Measurements from ENCODE around the gene TMEM273.

- TF ChIP-seq CTCF (IDR thresholded peaks at IDR 0.05 in 4 of 5, conservative IDR thresholded peaks at IDR 0.05 in 1 of 5), result no peak
- no peak for TF ChIP-seq POLR2A (IDR thresholded peaks at IDR 0.05)
These were observed 27.4 kb downstream of the TMEM273 start for GRCh38 chr10:49160814-49161213.
